ENCODE data around the gene SERPINB7. TPM values are rescaled to one million over a fixed set of nuclear protein-coding genes. Genes with fewer than 3 reads are reported as not detected.

SERPINB7 gene
- total RNA-seq, 4 donors from 2014 or later = not detected

DNA sequence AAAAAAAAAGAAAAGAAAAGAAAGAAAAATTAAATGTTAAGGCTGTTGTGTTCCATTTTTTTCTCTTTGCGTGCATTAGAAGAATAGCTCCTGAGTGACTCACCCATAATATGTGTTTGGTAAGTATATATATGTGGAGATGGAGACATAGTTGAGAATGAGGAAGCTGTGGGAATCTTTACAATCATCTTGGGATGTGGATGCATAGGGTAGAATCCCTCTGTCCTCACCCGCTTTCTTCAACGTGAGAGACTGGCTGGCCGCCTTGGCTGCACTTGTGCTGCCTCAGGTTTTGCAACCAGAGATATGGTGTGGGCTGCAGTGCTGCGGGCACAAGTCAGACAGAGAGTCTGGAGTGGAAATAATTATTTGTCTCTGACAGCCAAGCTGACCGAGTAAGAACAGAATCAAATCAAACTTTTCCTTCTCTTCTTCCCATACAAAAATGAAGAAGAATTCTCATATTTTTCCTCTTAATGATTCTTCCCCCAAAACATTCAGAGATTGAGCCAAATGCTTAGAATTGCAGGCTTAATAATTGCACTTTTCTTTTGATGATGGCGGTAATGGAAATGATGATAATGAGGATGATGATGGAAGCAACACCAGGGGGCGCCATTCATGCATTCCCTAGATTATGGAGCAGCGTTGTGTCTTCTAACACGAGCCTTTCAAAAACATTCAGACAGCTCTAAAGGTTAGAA, 48.5 kb downstream of the SERPINB7 start:
- no peaks in the 10 kb centered on the region for H3K27me3 ChIP-seq
- DNase-seq = no peak
- in situ Hi-C loops (cut with MboI; ENCODE audit: low sequenced_read_pairs in 4 of 4) (no loop called here), intact Hi-C loops (cut with DNase I; ENCODE audit: low total_unique reads) (no loop called here)
- H3K27ac ChIP-seq = no peak overlapping the region
- H3K9me3 ChIP-seq = no peaks in the 10 kb centered on the region
- TF ChIP-seq, protein P1, sequence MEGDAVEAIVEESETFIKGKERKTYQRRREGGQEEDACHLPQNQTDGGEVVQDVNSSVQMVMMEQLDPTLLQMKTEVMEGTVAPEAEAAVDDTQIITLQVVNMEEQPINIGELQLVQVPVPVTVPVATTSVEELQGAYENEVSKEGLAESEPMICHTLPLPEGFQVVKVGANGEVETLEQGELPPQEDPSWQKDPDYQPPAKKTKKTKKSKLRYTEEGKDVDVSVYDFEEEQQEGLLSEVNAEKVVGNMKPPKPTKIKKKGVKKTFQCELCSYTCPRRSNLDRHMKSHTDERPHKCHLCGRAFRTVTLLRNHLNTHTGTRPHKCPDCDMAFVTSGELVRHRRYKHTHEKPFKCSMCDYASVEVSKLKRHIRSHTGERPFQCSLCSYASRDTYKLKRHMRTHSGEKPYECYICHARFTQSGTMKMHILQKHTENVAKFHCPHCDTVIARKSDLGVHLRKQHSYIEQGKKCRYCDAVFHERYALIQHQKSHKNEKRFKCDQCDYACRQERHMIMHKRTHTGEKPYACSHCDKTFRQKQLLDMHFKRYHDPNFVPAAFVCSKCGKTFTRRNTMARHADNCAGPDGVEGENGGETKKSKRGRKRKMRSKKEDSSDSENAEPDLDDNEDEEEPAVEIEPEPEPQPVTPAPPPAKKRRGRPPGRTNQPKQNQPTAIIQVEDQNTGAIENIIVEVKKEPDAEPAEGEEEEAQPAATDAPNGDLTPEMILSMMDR (IDR thresholded peaks at IDR 0.05 in 4 of 5, conservative IDR thresholded peaks at IDR 0.05 in 1 of 5) = no peak
- TF ChIP-seq POLR2A (IDR thresholded peaks at IDR 0.05) = no peak
- no peak for ATAC-seq
- H3K4me1 ChIP-seq = no peaks in the 10 kb centered on the region
- H3K4me3 ChIP-seq = no peak overlapping the region
- no peaks in the 10 kb centered on the region for H3K36me3 ChIP-seq

DNA sequence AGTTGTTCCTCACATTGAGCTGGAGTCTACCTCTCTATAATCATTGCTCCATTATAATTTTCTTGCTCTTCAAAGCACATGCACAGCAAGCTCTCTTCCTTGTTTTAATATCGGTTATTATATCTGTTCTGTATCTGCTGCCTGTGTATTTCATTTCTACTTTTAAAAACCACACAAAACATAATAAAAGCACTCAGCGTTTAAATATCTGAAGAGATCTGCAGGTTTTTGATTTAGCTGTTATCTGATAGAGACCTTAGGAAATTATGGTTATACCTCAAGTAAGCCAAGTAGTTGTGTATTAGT, 49.0 kb downstream of the SERPINB7 start:
- no peaks in the 10 kb centered on the region for H3K36me3 ChIP-seq
- no peak overlapping the region for H3K27ac ChIP-seq
- ATAC-seq = no peak
- TF ChIP-seq, protein P1 (IDR thresholded peaks at IDR 0.05 in 4 of 5, conservative IDR thresholded peaks at IDR 0.05 in 1 of 5) = no peak
- no peak for TF ChIP-seq POLR2A (IDR thresholded peaks at IDR 0.05)
- H3K4me3 ChIP-seq = no peak overlapping the region
- no peaks in the 10 kb centered on the region for H3K27me3 ChIP-seq
- intact Hi-C loops (cut with DNase I; ENCODE audit: low total_unique reads) = no loop called here
- in situ Hi-C loops (cut with MboI; ENCODE audit: low sequenced_read_pairs in 4 of 4) = no loop called here
- no peak for DNase-seq
- no peaks in the 10 kb centered on the region for H3K4me1 ChIP-seq
- H3K9me3 ChIP-seq = no peaks in the 10 kb centered on the region

DNA sequence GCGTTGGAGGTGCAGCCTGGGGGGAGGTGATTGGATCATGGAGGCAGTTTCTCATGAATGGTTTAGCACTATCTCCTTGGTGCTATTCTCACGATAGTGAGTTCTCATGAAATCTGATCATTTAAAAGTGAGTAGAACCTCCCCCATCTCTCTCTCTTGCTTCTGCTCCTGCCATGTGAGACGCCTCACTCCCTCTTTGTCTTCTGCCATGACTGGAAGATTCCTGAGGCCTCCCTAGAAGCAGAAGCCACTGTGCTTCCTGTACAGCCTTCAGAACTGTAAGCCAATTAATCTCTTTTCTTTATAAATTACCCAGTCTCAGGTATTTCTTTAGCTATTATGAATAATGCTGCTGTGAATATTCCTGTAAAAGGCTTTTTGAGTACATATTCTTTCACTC, 52.9 kb downstream of the SERPINB7 start:
- ATAC-seq = no peak
- DNase-seq = no peak
- TF ChIP-seq, protein P1 (IDR thresholded peaks at IDR 0.05 in 4 of 5, conservative IDR thresholded peaks at IDR 0.05 in 1 of 5) = no peak
- no peak for TF ChIP-seq POLR2A (IDR thresholded peaks at IDR 0.05)
- Histone ChIP-seq H3K4me3 (no peak overlapping the region), H3K27ac (no peak overlapping the region), H3K9me3 (no peaks in the 10 kb centered on the region), H3K4me1 (no peaks in the 10 kb centered on the region), H3K36me3 (no peaks in the 10 kb centered on the region), H3K27me3 (no peaks in the 10 kb centered on the region)
- in situ Hi-C loops (cut with MboI; ENCODE audit: low sequenced_read_pairs in 4 of 4) (loop anchor here in 1 of 4 donors (25.0 kb wide), 1 partner anchor 109 kb away; the partner anchor contains the start of gene HMSD), intact Hi-C loops (cut with DNase I; ENCODE audit: low total_unique reads) (no loop called here)

DNA sequence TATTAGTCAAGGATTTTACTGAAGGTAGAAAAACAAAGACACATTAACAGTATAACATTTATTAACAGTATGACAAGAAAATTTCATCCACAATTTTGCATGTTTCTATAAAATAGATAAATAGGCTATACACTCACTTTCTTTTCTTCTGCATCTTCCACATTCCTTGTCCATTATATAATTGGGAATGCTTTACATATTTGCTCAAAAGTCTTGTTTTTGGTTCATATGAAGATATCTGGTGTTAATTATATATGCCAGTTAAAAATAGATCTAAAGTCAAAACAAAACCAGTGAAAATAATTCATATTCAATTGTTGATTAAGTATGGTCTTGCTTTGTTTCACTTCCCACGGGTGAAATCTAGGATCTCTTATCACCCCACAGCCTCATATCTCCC, 53.4 kb downstream of the SERPINB7 start:
- no peak for TF ChIP-seq POLR2A (IDR thresholded peaks at IDR 0.05)
- TF ChIP-seq, protein P1 (IDR thresholded peaks at IDR 0.05 in 4 of 5, conservative IDR thresholded peaks at IDR 0.05 in 1 of 5) = no peak
- in situ Hi-C loops (cut with MboI; ENCODE audit: low sequenced_read_pairs in 4 of 4) (loop anchor here in 1 of 4 donors (25.0 kb wide), 1 partner anchor 109 kb away; the partner anchor contains the start of gene HMSD), intact Hi-C loops (cut with DNase I; ENCODE audit: low total_unique reads) (no loop called here)

More for the DNA sequence above, 53.4 kb downstream of the SERPINB7 start:
- DNase-seq (no peak), ATAC-seq (no peak)
- Histone ChIP-seq H3K27ac (no peak overlapping the region), H3K4me3 (no peak overlapping the region), H3K9me3 (no peaks in the 10 kb centered on the region), H3K27me3 (no peaks in the 10 kb centered on the region), H3K4me1 (no peaks in the 10 kb centered on the region), H3K36me3 (no peaks in the 10 kb centered on the region)

All from gastrocnemius medialis (tissue), 4 donors.